Stimulated activated CD8-positive, alpha-beta memory T cell treated with anti-CD3 and anti-CD28 coated beads, Interleukin-2, amount 100 ng/mL, for 1 hour (primary cell): ENCODE results near the gene CDK6.

Experiments
- DNase-seq, 2 donors: peaks; one replicate each; pipeline ENCODE4 v3.0.0-alpha.2; 2020; ENCODE audit warnings: low read depth in 2 of 2

The CDK6 gene

DNA sequence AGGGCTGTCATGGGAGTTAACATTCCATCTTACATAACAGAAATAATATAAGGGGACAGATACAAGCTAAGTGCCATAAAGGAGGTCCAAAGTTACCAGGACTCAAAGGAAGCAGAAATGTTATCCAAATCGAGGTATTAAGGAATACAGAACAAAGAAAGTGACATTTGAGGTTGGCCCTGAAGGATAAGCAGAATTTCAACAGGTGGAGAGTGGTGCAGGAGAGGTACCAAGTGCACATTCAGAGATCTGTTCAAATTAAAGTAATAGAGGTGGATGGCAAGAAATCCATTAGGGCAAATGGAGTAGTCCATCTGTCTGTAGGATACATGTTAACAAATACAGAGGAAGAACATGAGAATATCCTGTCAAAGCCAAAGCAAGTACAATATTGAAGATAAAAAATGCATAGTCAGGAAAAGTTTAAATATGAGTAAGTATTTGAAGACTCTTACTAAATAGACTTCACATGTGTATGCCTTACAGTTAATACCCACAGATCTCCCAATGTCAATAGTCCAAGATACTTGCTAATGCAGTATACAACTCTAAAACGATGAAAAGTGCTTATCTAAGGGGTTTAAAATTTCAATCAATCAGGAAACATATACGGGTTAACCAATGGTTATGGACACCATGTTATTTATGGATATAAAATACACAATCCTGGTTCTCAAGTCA lies 10.0 kb downstream of the CDK6 start:
- DNase-seq, result no peak

- DNase-seq, result no peak
These were observed 11.4 kb downstream of the CDK6 start for GRCh38 chr7:92824901-92825480.

GRCh38 chr7:92824450-92824849 lies 11.9 kb downstream of the CDK6 start:
- DNase-seq, result no peak

DNA sequence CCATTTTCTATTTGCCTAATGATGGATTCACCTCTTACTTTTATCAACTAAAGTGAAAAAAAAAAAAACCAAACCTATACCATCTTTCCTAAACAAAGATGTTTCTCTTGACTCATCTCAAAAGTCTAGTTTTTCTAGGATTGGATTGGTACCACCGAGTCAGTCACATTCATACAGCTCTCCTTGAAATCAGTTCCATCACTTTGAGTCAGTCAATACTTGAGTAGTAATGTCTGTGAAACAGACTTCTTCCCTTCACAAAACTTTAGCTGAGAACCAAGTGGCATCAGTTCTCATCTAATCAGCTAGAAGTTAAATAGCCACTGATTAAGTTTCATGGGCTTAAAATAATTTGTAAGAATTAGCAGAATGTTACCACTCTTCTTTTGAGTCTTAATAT lies 13.3 kb downstream of the CDK6 start:
- no peak for DNase-seq

GRCh38 chr7:92820191-92820590 lies 16.2 kb downstream of the CDK6 start:
- DNase-seq, result no peak

- DNase-seq, result no peak
These were observed 19.0 kb downstream of the CDK6 start for GRCh38 chr7:92817398-92817797.

GRCh38 chr7:92815412-92815811 lies 21.0 kb downstream of the CDK6 start:
- no peak for DNase-seq

DNA sequence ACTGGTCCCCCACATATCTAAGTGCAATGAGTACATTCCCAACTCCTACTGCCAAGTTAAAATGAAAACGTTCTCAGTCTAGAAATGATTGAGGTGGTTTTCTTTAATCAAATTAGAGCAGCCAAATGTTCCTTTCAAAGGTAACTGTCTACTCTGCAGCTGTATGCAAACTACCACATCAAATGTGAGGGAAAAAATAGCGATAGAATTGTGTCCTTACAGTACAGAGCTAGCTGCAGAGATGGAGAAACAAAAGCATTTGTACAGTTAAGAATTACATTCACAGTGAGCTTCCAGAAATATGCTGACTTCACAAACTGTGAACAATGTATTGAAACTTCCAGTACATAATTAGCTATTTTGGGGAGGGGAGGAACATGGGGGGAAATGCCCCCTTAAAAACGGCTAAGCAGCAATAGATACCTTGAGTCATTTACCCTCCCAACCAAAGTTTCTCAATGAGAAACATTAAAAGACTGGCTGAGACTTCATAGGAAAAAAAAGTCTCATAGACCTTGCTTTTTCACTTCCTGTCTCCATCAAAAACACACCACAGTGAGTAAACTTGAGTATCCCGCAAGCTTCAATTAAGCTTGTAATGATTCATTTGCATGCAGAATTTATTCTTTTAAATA lies 22.9 kb downstream of the CDK6 start:
- no peak for DNase-seq

DNA sequence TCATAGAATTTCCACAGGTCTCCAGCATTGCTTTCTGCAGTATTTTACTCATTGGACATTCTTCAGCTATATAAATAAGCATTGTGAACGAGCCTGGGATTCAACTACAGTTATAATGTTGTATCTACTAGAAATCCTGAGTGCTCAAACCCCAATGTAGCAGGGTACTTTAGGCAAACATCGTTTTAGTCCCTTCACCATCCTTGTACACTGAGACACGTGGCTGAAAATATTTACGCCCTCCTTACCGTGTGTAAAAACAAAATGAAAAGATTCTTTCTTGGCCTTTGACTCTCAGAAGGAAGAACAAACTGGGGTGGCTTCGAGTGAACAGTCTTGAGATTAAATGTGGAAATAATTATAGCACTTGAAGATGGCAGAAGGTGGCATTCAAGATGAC lies 25.2 kb downstream of the CDK6 start:
- DNase-seq, result no peak

DNA sequence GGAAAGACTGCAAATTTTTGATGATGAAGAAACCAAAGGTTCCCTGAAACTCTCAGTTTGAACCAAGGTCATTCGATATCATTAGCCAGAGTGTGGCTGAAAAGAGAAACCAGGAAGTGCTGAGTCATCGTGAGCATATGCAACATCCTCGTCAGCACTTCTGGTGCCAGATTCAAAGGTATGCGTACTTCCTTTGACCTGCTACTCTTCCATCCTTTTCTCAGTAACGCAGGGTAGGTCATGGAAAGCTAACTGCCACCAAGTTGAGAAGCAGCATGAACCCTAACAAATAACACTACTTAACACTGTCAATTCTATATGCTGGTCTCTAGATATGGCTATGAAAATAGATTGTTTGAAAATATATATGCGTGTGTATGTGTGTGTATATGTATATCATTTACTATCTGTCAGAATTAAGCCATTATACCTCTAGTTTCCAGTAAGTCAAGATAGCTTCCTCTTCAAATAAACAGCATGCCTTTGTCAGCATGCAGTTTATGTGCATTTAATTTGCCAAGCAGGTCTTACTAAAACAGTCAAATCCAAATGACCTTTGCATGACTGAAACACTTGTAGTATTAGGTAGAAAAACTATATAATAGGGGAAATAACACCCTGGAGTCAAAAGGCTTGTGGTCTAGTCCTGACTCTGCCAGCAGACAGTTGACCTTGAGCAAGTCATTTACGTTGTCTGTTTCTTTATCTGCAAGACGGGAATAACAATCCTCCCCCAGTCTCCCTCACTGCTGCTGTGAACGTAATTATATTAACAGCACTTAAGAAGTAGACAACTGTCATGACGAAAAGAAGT lies 26.4 kb downstream of the CDK6 start:
- peak; percentile 14 to 18 for DNase-seq

- DNase-seq, result no peak
These were observed 27.0 kb downstream of the CDK6 start for GRCh38 chr7:92809397-92809759.

GRCh38 chr7:92808635-92809034 lies 27.7 kb downstream of the CDK6 start:
- DNase-seq, result no peak

DNA sequence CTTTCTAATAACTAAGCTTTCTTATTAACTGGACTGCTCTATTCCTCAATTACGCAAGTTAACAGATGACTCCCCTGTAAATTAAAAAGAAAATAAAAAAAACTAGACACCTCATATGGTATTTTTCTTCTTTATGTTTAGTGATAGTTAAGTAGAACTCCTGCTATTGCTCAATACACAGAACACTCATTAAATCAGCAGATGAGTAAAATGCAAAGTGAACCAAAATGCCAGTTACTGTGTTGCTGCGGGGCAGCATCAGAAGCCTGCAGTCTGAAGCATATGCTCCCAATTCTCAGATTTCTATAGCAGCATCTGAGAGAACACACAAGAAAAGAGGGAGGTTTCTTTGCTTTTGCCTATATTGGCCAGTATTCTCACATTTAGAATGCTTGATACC lies 28.4 kb downstream of the CDK6 start:
- no peak for DNase-seq

DNA sequence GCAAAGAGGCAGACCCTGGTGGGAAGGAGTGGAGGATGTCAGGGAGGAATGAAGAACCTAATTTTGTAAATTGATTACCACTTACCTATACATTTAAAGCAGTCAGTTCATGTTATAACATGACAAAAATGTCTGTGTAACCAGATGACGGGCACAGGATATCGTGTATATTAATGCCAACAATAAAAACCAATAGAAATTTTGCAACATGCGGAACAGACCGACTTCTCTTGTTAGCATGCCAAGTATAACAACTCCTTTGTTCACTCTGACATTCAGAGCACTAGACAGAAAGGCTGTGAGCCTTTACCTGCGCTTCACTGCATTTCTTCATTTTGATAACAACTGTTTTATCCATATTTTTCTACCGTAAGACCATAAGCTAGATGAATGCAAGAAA lies 29.9 kb downstream of the CDK6 start:
- no peak for DNase-seq

DNA sequence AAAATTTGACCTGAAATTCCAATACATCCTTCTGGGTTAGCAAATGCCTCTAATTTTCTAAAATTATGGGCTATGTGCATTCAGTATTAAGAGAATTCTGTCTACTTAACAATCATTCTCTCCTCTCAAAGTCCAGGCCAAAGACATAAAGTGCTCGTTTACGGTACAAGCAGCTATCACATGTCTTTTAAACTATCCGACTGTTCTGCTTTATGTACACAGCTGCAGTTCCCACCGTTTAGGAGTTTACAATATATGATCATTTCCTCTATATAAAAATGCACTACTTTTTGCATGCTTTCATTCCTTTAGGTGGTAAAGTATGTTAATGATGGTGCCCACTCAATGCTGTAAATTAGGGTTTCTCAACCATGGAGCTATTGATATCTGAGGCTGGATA lies 34.0 kb downstream of the CDK6 start:
- no peak for DNase-seq

DNA sequence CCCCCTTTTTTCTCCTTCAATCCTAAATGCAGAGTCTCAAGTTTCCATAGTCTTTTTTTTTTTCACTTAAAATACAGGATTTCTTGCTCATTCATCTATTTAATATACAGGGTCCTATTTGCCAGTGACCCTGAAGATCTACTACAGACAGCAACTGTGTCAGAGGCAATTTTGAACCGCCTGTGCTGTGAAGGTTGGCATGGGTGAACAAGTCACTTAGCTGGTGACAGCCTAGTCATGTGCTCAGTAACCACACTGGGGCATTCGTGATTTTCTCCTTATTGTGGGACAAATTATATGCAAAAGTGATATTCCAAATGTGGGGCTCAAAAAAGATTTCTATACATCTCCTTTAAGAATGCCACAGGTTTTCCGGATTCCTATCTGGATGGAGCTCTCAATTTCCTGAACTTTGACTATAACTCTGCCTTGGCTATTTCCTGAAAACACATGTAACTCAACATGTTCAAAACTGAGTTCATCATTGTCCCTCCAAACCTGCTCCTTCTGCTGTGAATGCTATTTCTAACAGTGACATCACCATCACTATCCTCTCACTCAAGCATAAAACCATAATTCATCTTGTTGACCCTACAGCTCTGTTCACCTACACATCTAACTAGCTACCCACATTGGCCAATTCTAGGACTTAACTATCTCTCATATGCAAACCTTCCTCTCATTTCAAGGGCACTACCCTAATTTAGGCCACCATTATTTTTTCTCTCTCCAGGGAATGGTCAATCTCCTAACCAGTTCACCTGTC lies 36.7 kb downstream of the CDK6 start:
- DNase-seq, result no peak

DNA sequence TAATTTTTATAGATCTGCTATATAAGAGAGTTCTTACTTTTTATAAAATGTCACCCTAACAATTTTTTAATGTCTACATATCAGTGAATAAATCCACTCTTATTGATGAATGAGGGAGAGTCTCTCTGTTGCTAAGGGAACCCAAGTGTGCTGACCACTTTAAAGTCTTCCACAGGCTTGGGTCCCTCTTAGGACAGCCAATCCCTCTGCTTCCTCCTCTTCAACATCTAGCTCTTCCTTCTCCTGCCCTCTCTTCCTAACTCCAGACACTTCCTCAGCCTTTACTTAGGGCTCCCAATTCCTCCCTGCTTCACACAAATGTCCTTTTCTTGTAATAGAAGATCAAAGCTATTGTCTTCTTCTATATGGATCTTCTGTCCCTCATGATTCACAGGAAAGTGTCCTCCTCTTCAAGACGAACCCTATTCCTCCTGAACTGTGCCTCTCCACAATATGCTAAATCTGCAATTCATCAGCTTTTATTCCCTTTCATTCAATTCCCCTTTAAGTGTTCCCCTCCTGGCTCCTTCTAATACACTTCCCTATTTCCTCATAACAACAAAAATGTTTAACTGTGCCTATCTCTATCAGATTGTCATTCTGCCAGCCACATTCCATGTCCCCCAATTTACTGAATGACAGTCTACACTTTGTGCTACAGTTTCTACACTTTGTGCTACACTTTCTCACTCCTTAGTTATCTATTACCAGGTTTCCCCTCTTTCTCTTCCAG lies 37.7 kb downstream of the CDK6 start:
- DNase-seq, result no peak

DNA sequence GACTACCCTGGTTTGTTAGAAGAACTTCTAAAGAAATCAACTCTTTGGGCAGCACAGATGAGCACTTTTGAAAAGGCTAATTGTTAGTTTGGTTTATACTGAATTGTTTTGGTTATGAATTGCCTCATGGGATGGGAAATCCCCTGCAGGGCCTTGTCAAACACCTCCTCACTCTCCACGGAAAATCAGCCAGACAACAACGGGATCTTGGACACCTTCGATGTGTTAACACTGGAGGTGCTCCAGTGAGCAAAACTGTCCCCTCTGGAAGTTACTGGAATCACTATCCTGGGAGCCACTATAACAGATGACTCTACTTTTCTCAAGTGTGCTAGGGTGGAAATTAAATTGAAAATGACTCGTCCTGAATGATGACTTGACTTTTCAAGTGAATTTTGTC lies 38.7 kb downstream of the CDK6 start:
- DNase-seq, result no peak

- DNase-seq, result no peak
These were observed 39.1 kb downstream of the CDK6 start for GRCh38 chr7:92797284-92797683.

- no peak for DNase-seq
These were observed 41.5 kb downstream of the CDK6 start for GRCh38 chr7:92794831-92795230.

DNA sequence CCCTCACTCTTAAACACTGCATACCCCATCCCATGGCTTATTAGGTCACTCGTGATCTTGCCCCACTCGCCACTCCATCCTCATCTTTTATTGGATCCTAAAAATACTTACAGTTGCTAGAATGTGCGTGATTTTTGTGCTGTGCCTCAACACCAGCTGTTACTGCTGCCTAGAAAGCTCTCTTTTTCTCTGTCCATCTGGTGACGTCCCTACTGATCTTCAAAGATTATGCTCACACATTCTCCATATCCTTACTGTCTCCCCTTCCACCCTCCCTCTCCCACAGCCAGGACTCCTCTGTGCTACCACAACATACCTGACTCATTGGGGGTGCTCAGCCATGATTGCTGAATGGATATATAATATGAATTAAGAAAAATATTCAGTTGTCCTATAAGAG lies 42.0 kb downstream of the CDK6 start:
- no peak for DNase-seq
